Kidney epithelial cell (primary cell): ENCODE results near the gene OR51A4. TPM values are rescaled to one million over a fixed set of nuclear protein-coding genes. Genes with fewer than 3 reads are reported as not detected.
A peak's percentile ranks its signal among the peaks of the same experiment; 100 is the strongest.
"Not testable (repeated sequence)": the region's sequence is repeated elsewhere in the genome, so short reads cannot be mapped to it uniquely, and the experiment has no call there.

Experiments used
- DNase-seq: peaks from one replicate; pipeline ENCODE4 v3.0.0-alpha.2; 2010; ENCODE audit warnings: low read depth
- H3K27me3 ChIP-seq: 2 replicates; pipeline ENCODE4 v1.6.0; 2011; ENCODE audit warnings: low read length; ENCODE audit not compliant: control insufficient read depth, insufficient read depth
- H3K36me3 ChIP-seq: 2 replicates; pipeline ENCODE4 v1.5.1; 2011; ENCODE audit warnings: low read length; ENCODE audit not compliant: control insufficient read depth, insufficient read depth
- H3K4me3 ChIP-seq: 2 replicates; pipeline ENCODE4 v1.5.1; 2011; ENCODE audit warnings: low read depth, mild to moderate bottlenecking, control low read depth, low read length
- total RNA-seq: library from RNA; depleted of rRNA; stranded (reverse); fragments of >200 nt; gene quantifications from 2 replicates; pipeline ENCODE4 v1.2.3, GENCODE V29; 2015
- TF ChIP-seq, protein P1 (sequence below): IDR thresholded peaks from 2 replicates; pipeline ENCODE4 v1.5.1; 2011; ENCODE audit warnings: mild to moderate bottlenecking, moderate library complexity, low read length, control low read depth, inconsistent platforms; ENCODE audit not compliant: insufficient read depth, poor library complexity, severe bottlenecking

The OR51A4 gene
- total RNA-seq, 1 donor from 2014 or later = not detected

- H3K36me3 ChIP-seq = no peaks in the 10 kb centered on the region
- DNase-seq = peak; percentile 14
- TF ChIP-seq, protein P1, sequence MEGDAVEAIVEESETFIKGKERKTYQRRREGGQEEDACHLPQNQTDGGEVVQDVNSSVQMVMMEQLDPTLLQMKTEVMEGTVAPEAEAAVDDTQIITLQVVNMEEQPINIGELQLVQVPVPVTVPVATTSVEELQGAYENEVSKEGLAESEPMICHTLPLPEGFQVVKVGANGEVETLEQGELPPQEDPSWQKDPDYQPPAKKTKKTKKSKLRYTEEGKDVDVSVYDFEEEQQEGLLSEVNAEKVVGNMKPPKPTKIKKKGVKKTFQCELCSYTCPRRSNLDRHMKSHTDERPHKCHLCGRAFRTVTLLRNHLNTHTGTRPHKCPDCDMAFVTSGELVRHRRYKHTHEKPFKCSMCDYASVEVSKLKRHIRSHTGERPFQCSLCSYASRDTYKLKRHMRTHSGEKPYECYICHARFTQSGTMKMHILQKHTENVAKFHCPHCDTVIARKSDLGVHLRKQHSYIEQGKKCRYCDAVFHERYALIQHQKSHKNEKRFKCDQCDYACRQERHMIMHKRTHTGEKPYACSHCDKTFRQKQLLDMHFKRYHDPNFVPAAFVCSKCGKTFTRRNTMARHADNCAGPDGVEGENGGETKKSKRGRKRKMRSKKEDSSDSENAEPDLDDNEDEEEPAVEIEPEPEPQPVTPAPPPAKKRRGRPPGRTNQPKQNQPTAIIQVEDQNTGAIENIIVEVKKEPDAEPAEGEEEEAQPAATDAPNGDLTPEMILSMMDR = no peak
- no peak overlapping the region for H3K4me3 ChIP-seq
- H3K27me3 ChIP-seq = no peaks in the 10 kb centered on the region
Observed at GRCh38 chr11:4975436-4975835, 28.0 kb upstream of the OR51A4 start.

DNA sequence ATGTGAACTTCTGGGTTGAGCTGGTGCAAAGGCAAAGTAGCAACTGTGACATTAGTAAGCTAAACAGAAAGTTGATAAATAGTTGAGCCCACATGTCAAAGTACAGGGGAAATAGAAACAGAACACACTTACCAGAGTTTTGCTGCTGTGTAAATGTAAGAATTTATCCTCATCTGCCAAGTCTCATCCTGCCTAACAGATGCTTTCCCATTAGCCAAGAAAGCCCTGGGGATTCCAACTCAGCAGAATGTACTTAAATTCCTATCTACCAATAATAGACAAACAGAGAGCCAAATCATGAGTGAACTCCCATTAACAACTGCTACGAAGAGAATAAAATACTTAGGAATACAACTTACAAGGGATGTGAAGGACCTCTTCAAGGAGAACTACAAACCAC, 15.4 kb upstream of the OR51A4 start:
- DNase-seq = no peak
- no peaks in the 10 kb centered on the region for H3K27me3 ChIP-seq
- H3K4me3 ChIP-seq = no peak overlapping the region
- TF ChIP-seq, protein P1 = no peak
- no peaks in the 10 kb centered on the region for H3K36me3 ChIP-seq

DNA sequence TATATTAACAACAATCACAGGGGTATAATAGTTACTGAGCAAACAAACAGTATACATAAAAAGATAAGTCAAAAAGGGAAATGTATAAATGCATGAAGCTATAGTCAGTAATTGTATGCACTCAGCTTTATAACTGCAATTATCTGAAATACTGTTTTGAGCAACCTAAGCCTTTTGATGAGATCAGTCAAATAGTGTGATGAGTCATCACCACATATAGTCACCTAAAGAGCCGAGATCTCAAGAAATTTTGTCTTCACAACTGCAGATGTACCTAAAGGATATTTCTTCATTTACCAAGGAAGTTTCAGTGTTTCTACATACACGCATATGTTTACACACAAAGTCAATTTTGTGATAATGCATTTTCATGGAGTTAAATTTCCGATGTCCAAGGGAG, 13.5 kb upstream of the OR51A4 start:
- H3K4me3 ChIP-seq = no peak overlapping the region
- DNase-seq = no peak
- TF ChIP-seq, protein P1 = no peak

GRCh38 chr11:4957396-4957795, 10.0 kb upstream of the OR51A4 start:
- TF ChIP-seq, protein P1 = no peak
- Histone ChIP-seq H3K4me3 (no peak overlapping the region), H3K36me3 (no peaks in the 10 kb centered on the region), H3K27me3 (no peaks in the 10 kb centered on the region)
- DNase-seq = no peak

More for the DNA sequence above, 13.5 kb upstream of the OR51A4 start:
- no peaks in the 10 kb centered on the region for H3K27me3 ChIP-seq
- H3K36me3 ChIP-seq = no peaks in the 10 kb centered on the region

- not testable (repeated sequence) for DNase-seq, H3K27me3 ChIP-seq, H3K4me3 ChIP-seq, H3K36me3 ChIP-seq
Observed at GRCh38 chr11:4955613-4956012, 8.2 kb upstream of the OR51A4 start, which contains the start of gene OR51A2. Gene OR51A2 (minus strand): TSS chr11:4955713. CDS start chr11:4955713, 0 bp downstream.

DNA sequence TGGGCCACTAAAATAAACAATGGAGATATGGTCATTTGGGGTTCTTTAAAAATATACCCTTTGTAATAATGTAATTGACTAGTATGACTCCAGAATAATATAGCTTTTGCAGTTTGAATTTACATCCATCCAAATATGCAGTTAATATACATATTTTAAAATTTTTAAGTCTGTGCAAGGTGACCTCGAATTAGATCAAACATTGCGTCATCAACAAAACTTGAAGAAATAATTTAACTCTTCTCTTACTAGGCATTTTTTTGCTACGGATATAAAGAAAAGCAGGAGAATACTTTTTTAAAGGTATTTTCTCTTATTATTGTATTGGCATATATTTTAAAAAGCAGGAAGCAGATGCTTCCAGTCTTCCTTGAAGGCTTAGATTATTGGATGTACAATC, 10.7 kb downstream of the OR51A4 start:
- no peaks in the 10 kb centered on the region for H3K36me3 ChIP-seq
- DNase-seq = no peak
- TF ChIP-seq, protein P1 = no peak
- no peaks in the 10 kb centered on the region for H3K27me3 ChIP-seq
- no peak overlapping the region for H3K4me3 ChIP-seq

DNA sequence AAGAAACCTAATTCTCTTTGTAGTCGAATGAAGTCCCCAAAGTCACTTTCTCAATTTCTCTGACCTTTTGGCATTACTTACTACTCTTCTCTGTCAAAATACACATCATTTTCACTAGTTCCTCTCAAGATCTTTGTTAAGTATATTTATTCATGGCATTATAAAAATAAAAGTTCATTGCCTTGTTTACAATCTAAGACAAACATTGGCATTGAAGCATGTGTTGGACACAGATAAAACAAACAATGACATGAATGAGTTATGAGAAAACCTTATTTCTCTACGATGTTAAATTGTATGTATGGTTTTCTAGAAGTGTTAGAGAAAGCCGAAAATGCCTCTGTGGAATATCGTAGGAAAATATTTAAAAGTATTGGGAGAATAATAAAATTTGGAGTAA, 14.7 kb downstream of the OR51A4 start:
- Histone ChIP-seq H3K4me3 (no peak overlapping the region), H3K36me3 (no peaks in the 10 kb centered on the region), H3K27me3 (no peaks in the 10 kb centered on the region)
- TF ChIP-seq, protein P1 = no peak
- DNase-seq = no peak
